MM.1S (cell line): ENCODE measurements around the gene ZNF287.

Experiments
- DNase-seq: peaks from one replicate; pipeline ENCODE4 v3.0.0-alpha.2; 2015
- H2AFZ ChIP-seq: fragments of 300-600 bp; sonication (generic); 2 replicates; pipeline ENCODE4 v1.6.0; 2016; ENCODE audit warnings: antibody characterized with exemption, low read length
- H3F3A ChIP-seq: fragments of 300-600 bp; sonication (generic); 2 replicates; pipeline ENCODE4 v1.6.1; 2016; ENCODE audit warnings: mild to moderate bottlenecking, antibody characterized with exemption, low read length, moderate library complexity, mixed read lengths; ENCODE audit not compliant: insufficient read depth
- H3K27ac ChIP-seq: fragments of 300-600 bp; sonication (generic); 2 replicates; pipeline ENCODE4 v1.5.1; 2016; ENCODE audit warnings: mild to moderate bottlenecking, low read length
- H3K27me3 ChIP-seq: fragments of 300-600 bp; sonication (generic); replicated peaks from 2 replicates; pipeline ENCODE4 v1.6.0; 2016; ENCODE audit warnings: low read length; ENCODE audit not compliant: insufficient read depth
- H3K36me3 ChIP-seq: fragments of 300-600 bp; sonication (generic); replicated peaks from 2 replicates; pipeline ENCODE4 v1.6.1; 2016; ENCODE audit warnings: mild to moderate bottlenecking, low read length, mixed read lengths; ENCODE audit not compliant: insufficient read depth
- H3K4me1 ChIP-seq: fragments of 300-600 bp; sonication (generic); 2 replicates; pipeline ENCODE4 v1.6.1; 2016; ENCODE audit warnings: low read length, mixed read lengths
- H3K4me2 ChIP-seq: fragments of 300-600 bp; sonication (generic); 2 replicates; pipeline ENCODE4 v1.6.0; 2016; ENCODE audit warnings: low read depth, low read length
- H3K4me3 ChIP-seq: fragments of 300-600 bp; sonication (generic); 2 replicates; pipeline ENCODE4 v1.5.1; 2016; ENCODE audit warnings: low read length, mixed read lengths
- H3K79me2 ChIP-seq: fragments of 300-600 bp; sonication (generic); 2 replicates; pipeline ENCODE4 v1.6.1; 2016; ENCODE audit warnings: mixed run types, low read length, mixed read lengths
- H3K9ac ChIP-seq: fragments of 300-600 bp; sonication (generic); 2 replicates; pipeline ENCODE4 v1.6.1; 2016; ENCODE audit warnings: low read length, mixed read lengths
- H3K9me2 ChIP-seq: fragments of 300-600 bp; sonication (generic); replicated peaks from 2 replicates; pipeline ENCODE4 v1.6.1; 2016; ENCODE audit warnings: mild to moderate bottlenecking, low read length, mixed read lengths; ENCODE audit not compliant: insufficient read depth
- H3K9me3 ChIP-seq: fragments of 300-600 bp; sonication (generic); replicated peaks from 2 replicates; pipeline ENCODE4 v1.6.1; 2016; ENCODE audit warnings: mild to moderate bottlenecking, low read length, mixed read lengths; ENCODE audit not compliant: insufficient read depth
- H4K20me1 ChIP-seq: fragments of 300-600 bp; sonication (generic); 2 replicates; pipeline ENCODE4 v1.6.1; 2016; ENCODE audit warnings: mild to moderate bottlenecking, low read length, moderate library complexity, mixed read lengths; ENCODE audit not compliant: insufficient read depth
- EZH2 ChIP-seq: fragments of 300-600 bp; sonication (generic); optimal IDR thresholded peaks from 2 replicates; pipeline ENCODE3; 2017; ENCODE audit warnings: low read depth, mild to moderate bottlenecking, antibody characterized with exemption, low read length, mixed read lengths
- EZH2phosphoT487 ChIP-seq: fragments of 300-600 bp; sonication (generic); IDR thresholded peaks from 2 replicates; pipeline ENCODE4 v1.6.1; 2018; ENCODE audit warnings: antibody characterized with exemption, low read length
- TF ChIP-seq, protein P1 (sequence below): fragments of 300-600 bp; sonication (generic); IDR thresholded peaks from 2 replicates; pipeline ENCODE4 v1.5.1; 2016; ENCODE audit warnings: antibody characterized with exemption, low read length, mixed read lengths

ZNF287 gene

DNA sequence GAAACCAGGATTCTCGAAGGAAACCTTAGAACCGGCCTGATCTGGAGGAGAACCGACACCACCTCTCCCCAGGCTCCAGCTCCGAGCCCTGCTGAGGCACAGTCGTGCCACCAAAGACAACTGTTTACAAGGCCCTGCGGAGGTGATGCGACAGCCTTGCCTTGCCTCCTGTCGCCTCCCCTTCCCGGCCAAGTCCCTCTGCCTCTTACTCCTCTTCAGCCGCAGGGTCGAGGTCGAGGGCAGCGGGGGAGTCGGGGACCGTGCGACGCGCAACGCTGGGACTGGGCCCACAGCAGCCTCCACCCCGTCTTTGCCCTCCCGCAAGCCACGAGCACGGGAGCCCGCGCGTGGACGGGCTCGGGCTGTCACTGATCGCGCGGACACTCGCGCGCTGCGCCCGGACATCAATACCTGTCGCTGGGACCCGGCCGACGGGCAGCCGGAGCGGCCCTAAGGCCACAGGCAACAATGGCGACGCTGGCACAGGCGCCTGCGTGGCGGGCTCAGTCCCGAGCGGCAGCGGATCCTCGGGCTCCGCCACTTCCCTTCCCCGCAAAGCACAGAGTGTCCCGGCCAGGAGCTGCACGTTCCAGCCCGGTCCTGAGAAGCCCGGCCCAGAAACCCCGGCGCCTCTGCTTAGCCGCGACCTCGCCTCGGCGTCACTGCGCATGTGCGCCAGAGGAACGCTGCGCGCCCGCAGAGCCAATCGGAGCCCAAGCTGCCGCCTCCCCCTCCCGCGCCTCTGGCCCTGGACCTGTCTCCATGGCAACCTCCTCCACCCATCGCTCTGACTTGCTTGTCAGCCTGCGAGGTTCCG, at the start of gene ZNF287:
Gene ZNF287, minus strand, starts transcription at position 664 of the 817 bp plus-strand sequence. CDS start 1,473 bp downstream, outside the sequence.
- H3K4me1 ChIP-seq, result no peaks in the 10 kb centered on the region
- no peaks in the 10 kb centered on the region for H3K36me3 ChIP-seq
- TF ChIP-seq, protein P1, sequence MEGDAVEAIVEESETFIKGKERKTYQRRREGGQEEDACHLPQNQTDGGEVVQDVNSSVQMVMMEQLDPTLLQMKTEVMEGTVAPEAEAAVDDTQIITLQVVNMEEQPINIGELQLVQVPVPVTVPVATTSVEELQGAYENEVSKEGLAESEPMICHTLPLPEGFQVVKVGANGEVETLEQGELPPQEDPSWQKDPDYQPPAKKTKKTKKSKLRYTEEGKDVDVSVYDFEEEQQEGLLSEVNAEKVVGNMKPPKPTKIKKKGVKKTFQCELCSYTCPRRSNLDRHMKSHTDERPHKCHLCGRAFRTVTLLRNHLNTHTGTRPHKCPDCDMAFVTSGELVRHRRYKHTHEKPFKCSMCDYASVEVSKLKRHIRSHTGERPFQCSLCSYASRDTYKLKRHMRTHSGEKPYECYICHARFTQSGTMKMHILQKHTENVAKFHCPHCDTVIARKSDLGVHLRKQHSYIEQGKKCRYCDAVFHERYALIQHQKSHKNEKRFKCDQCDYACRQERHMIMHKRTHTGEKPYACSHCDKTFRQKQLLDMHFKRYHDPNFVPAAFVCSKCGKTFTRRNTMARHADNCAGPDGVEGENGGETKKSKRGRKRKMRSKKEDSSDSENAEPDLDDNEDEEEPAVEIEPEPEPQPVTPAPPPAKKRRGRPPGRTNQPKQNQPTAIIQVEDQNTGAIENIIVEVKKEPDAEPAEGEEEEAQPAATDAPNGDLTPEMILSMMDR, result no peak
- TF ChIP-seq EZH2phosphoT487, result no peak
- no peak for TF ChIP-seq EZH2
- no peaks in the 10 kb centered on the region for H3K79me2 ChIP-seq
- H3K27ac ChIP-seq, result no peak within 1 kb of the TSS
- no peak within 1 kb of the TSS for H3K4me3 ChIP-seq
- H3K4me2 ChIP-seq, result no peak within 1 kb of the TSS
- H3K27me3 ChIP-seq, result no peaks in the 10 kb centered on the region
- no peak within 1 kb of the TSS for H3K9ac ChIP-seq
- H3K9me2 ChIP-seq, result no peaks in the 10 kb centered on the region
- no peaks in the 10 kb centered on the region for H3F3A ChIP-seq
- no peak for DNase-seq
- no peaks in the 10 kb centered on the region for H4K20me1 ChIP-seq
- H2AFZ ChIP-seq, result no peak within 1 kb of the TSS
- no peaks in the 10 kb centered on the region for H3K9me3 ChIP-seq

DNA sequence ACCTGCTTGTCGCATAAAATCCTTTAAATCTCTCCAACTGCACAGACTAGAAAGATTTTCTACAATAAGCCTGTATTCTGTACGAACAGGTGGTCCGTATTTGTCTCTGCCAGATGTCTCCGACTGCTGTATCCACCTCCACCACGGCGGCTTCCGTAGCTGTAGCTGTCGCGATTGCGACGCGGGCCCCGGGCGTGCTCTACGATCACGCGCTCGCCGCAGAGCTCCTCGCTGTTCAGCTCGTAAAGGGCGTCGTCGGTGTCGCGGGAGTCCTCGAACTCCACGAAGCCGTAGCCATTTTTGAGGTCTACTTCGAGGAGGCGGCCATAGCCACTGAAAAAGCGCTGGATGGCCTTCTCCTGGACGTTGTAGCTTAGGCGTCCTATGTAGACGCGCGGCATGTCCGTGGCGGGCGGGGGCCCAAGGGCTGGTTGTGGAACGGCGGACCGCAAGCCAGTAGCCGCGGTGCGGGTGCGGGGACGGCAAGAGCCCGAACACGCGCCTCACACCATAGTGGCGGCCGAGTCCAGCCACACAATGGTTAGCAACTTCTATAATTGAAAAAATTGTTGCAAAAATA, 48.6 kb upstream of the ZNF287 start:
- DNase-seq, result no peak
- TF ChIP-seq, protein P1, result no peak
- no peak for TF ChIP-seq EZH2phosphoT487
- no peak for TF ChIP-seq EZH2
- H3K4me1 ChIP-seq, result no peaks in the 10 kb centered on the region

GRCh38 chr17:16599537-16599936, 30.5 kb upstream of the ZNF287 start:
- DNase-seq, result no peak
- Histone ChIP-seq H3F3A (no peaks in the 10 kb centered on the region), H2AFZ (no peak overlapping the region), H4K20me1 (no peaks in the 10 kb centered on the region), H3K36me3 (no peaks in the 10 kb centered on the region), H3K27ac (no peak overlapping the region), H3K9ac (no peak overlapping the region), H3K4me3 (no peak overlapping the region), H3K4me2 (no peak overlapping the region), H3K9me2 (no peaks in the 10 kb centered on the region), H3K9me3 (no peaks in the 10 kb centered on the region), H3K4me1 (no peaks in the 10 kb centered on the region), H3K79me2 (no peaks in the 10 kb centered on the region), H3K27me3 (no peaks in the 10 kb centered on the region)
- TF ChIP-seq, protein P1, result no peak
- TF ChIP-seq EZH2 (no peak), EZH2phosphoT487 (no peak)

More for the DNA sequence above, 48.6 kb upstream of the ZNF287 start:
- no peaks in the 10 kb centered on the region for H3F3A ChIP-seq
- no peaks in the 10 kb centered on the region for H3K9me2 ChIP-seq
- H4K20me1 ChIP-seq, result no peaks in the 10 kb centered on the region
- no peak overlapping the region for H3K27ac ChIP-seq
- H3K9me3 ChIP-seq, result no peaks in the 10 kb centered on the region
- no peak overlapping the region for H3K4me2 ChIP-seq
- H3K4me3 ChIP-seq, result no peak overlapping the region
- H2AFZ ChIP-seq, result no peak overlapping the region
- no peaks in the 10 kb centered on the region for H3K36me3 ChIP-seq
- no peaks in the 10 kb centered on the region for H3K27me3 ChIP-seq
- no peak overlapping the region for H3K9ac ChIP-seq
- H3K79me2 ChIP-seq, result no peaks in the 10 kb centered on the region
